Uterus (tissue), 2 donors: ENCODE results near the gene MPP3.

Source experiments
- CTCF ChIP-seq, 4 experiments: fragments of 200-600 bp in 2 of 4; fragments of 450-650 bp in 2 of 4; sonication (generic) in 2 of 4; IDR thresholded peaks; one replicate each; pipeline ENCODE4 v1.5.1; 2016 to 2019; ENCODE audit warnings: antibody characterized with exemption in 4 of 4, mild to moderate bottlenecking in 2 of 4, moderate library complexity in 1 of 4
- POLR2A ChIP-seq, 2 donors: fragments of 450-650 bp; IDR thresholded peaks; one replicate each; pipeline ENCODE4 v1.6.1; 2016; ENCODE audit warnings: antibody characterized with exemption in 2 of 2, mild to moderate bottlenecking in 1 of 2, moderate library complexity in 1 of 2

- TF ChIP-seq CTCF (IDR thresholded peaks at IDR 0.05), result no peak
- no peak for TF ChIP-seq POLR2A (IDR thresholded peaks at IDR 0.05)
Observed at GRCh38 chr17:43800736-43801135, 32.2 kb downstream of the MPP3 start.
